SK-N-SH (cell line): ENCODE results near the gene SCUBE3.

Experiments used
- EP300 ChIP-seq, 2 experiments: IDR thresholded peaks; 2 replicates each; pipeline versions ENCODE4 v1.4.0 to v1.6.1; 2012; ENCODE audit warnings: borderline replicate concordance in 1 of 2, low read depth in 1 of 2, low read length in 1 of 2
- EZH2phosphoT487 ChIP-seq: fragments of 200-600 bp; sonication (generic); IDR thresholded peaks from 2 replicates; pipeline ENCODE4 v1.6.1; 2017; ENCODE audit warnings: low read depth, mixed run types, mild to moderate bottlenecking, antibody characterized with exemption, moderate library complexity, borderline replicate concordance
- GABPA ChIP-seq: IDR thresholded peaks from 2 replicates; pipeline ENCODE4 v1.4.0; 2012; ENCODE audit warnings: low read depth, mild to moderate bottlenecking
- MAX ChIP-seq: IDR thresholded peaks from 2 replicates; pipeline ENCODE4 v1.4.0; 2012; ENCODE audit warnings: low read depth
- MEF2A ChIP-seq: IDR thresholded peaks from 2 replicates; pipeline ENCODE4 v1.4.0; 2012; ENCODE audit warnings: low read depth, borderline replicate concordance
- MXI1 ChIP-seq: IDR thresholded peaks from 2 replicates; pipeline ENCODE4 v1.6.1; 2012; ENCODE audit warnings: mild to moderate bottlenecking, low read depth, low read length, improper control_type of control experiment
- PBX3 ChIP-seq: IDR thresholded peaks from 2 replicates; pipeline ENCODE4; 2012
- POLR2AphosphoS5 ChIP-seq: IDR thresholded peaks from 2 replicates; pipeline ENCODE4 v1.6.1; 2012; ENCODE audit warnings: low read depth, low read length
- RFX5 ChIP-seq: IDR thresholded peaks from 2 replicates; pipeline ENCODE4 v1.6.1; 2012; ENCODE audit warnings: mild to moderate bottlenecking, improper control_type of control experiment, low read length
- RXRA ChIP-seq: IDR thresholded peaks from 2 replicates; pipeline ENCODE4 v1.4.0; 2012; ENCODE audit warnings: low read depth, mild to moderate bottlenecking, borderline replicate concordance
- TAF1 ChIP-seq: IDR thresholded peaks from 2 replicates; pipeline ENCODE4 v1.6.1; 2012; ENCODE audit warnings: low read depth, mild to moderate bottlenecking, low read length, moderate library complexity, borderline replicate concordance
- TCF12 ChIP-seq: IDR thresholded peaks from 2 replicates; pipeline ENCODE4 v1.4.0; 2012
- USF2 ChIP-seq: fragments of 150-350 bp; IDR thresholded peaks from 2 replicates; pipeline ENCODE4 v1.6.1; 2017; ENCODE audit warnings: antibody characterized with exemption, low read length, low read depth, borderline replicate concordance
- TF ChIP-seq, protein P1 (sequence below): fragments of 200-600 bp; sonication (generic); IDR thresholded peaks from 2 replicates; pipeline ENCODE4 v1.6.1; 2017; ENCODE audit warnings: antibody characterized with exemption, mild to moderate bottlenecking, moderate library complexity

GRCh38 chr6:35190306-35190705 is 23.4 kb upstream of the SCUBE3 start:
- TF ChIP-seq EP300 (IDR thresholded peaks at IDR 0.05; ENCODE audit: borderline replicate concordance in 1 of 2, low read depth in 1 of 2, low read length in 1 of 2) = no peak
- TF ChIP-seq TAF1 = no peak
- TF ChIP-seq RXRA = no peak
- TF ChIP-seq USF2 = no peak
- no peak for TF ChIP-seq PBX3
- TF ChIP-seq, protein P1, sequence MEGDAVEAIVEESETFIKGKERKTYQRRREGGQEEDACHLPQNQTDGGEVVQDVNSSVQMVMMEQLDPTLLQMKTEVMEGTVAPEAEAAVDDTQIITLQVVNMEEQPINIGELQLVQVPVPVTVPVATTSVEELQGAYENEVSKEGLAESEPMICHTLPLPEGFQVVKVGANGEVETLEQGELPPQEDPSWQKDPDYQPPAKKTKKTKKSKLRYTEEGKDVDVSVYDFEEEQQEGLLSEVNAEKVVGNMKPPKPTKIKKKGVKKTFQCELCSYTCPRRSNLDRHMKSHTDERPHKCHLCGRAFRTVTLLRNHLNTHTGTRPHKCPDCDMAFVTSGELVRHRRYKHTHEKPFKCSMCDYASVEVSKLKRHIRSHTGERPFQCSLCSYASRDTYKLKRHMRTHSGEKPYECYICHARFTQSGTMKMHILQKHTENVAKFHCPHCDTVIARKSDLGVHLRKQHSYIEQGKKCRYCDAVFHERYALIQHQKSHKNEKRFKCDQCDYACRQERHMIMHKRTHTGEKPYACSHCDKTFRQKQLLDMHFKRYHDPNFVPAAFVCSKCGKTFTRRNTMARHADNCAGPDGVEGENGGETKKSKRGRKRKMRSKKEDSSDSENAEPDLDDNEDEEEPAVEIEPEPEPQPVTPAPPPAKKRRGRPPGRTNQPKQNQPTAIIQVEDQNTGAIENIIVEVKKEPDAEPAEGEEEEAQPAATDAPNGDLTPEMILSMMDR = no peak
- TF ChIP-seq EZH2phosphoT487 = no peak
- no peak for TF ChIP-seq TCF12
- TF ChIP-seq MAX = no peak
- TF ChIP-seq MXI1 = no peak
- TF ChIP-seq GABPA = no peak
- no peak for TF ChIP-seq POLR2AphosphoS5
- no peak for TF ChIP-seq MEF2A
- no peak for TF ChIP-seq RFX5
